ENCODE data around the gene EGLN2. TPM values are rescaled to one million over a fixed set of nuclear protein-coding genes. Genes with fewer than 3 reads are reported as not detected.

The EGLN2 gene
- polyA plus RNA-seq, 1 donor (not counting 4 experiments of a cell fraction or from before 2014, with no cell fraction given): 31.6 TPM

DNA sequence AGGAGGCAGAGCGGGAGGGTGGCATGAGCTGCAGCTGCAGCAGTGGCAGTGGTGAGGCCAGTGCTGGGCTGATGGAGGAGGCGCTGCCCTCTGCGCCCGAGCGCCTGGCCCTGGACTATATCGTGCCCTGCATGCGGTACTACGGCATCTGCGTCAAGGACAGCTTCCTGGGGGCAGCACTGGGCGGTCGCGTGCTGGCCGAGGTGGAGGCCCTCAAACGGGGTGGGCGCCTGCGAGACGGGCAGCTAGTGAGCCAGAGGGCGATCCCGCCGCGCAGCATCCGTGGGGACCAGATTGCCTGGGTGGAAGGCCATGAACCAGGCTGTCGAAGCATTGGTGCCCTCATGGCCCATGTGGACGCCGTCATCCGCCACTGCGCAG lies 2.0 kb downstream of the EGLN2 start:
- no peaks in the 10 kb centered on the region for H3K27me3 ChIP-seq (ENCODE audit: control insufficient read depth, extremely low read depth, insufficient read depth, low read length)
- dilution Hi-C loops (cut with MboI; ENCODE audit: extremely low pct_ligation_motif_present, low sequenced_read_pairs): no loop called here
- H3K4me2 ChIP-seq (ENCODE audit: control insufficient read depth, extremely low read depth, insufficient read depth, low read depth, low read length): peak overlapping the region; percentile 83
- H3K27ac ChIP-seq (ENCODE audit: control insufficient read depth, insufficient read depth, low read length): no peak overlapping the region
- no peak for FAIRE-seq
- H3K36me3 ChIP-seq (ENCODE audit: control insufficient read depth in 2 of 2, extremely low read depth in 1 of 2, insufficient read depth in 2 of 2, low read length in 2 of 2): peaks cover 30 to 44% of the 10 kb centered on the region in 2 experiments
- no peak overlapping the region for H3K4me3 ChIP-seq (ENCODE audit: control insufficient read depth in 2 of 3, extremely low read depth in 1 of 3, insufficient read depth in 2 of 3, low read depth in 1 of 3, low read length in 3 of 3)
- no peak for DNase-seq (ENCODE audit: low read depth, low spot score)
- TF ChIP-seq, protein P1, sequence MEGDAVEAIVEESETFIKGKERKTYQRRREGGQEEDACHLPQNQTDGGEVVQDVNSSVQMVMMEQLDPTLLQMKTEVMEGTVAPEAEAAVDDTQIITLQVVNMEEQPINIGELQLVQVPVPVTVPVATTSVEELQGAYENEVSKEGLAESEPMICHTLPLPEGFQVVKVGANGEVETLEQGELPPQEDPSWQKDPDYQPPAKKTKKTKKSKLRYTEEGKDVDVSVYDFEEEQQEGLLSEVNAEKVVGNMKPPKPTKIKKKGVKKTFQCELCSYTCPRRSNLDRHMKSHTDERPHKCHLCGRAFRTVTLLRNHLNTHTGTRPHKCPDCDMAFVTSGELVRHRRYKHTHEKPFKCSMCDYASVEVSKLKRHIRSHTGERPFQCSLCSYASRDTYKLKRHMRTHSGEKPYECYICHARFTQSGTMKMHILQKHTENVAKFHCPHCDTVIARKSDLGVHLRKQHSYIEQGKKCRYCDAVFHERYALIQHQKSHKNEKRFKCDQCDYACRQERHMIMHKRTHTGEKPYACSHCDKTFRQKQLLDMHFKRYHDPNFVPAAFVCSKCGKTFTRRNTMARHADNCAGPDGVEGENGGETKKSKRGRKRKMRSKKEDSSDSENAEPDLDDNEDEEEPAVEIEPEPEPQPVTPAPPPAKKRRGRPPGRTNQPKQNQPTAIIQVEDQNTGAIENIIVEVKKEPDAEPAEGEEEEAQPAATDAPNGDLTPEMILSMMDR (optimal IDR thresholded peaks at IDR 0.05 in 1 of 3, IDR thresholded peaks at IDR 0.05 in 1 of 3, conservative IDR thresholded peaks at IDR 0.05 in 1 of 3; ENCODE audit: extremely low read depth in 1 of 3, insufficient read depth in 2 of 3, low read length in 3 of 3): no peak
- no peak overlapping the region for H2AFZ ChIP-seq (ENCODE audit: control insufficient read depth, low read length)
- H4K20me1 ChIP-seq (ENCODE audit: control insufficient read depth, extremely low read depth, insufficient read depth, low read length): peaks cover 38% of the 10 kb centered on the region
- H3K4me1 ChIP-seq (ENCODE audit: control insufficient read depth, extremely low read depth, insufficient read depth, low read length): peaks cover 55% of the 10 kb centered on the region
- no peaks in the 10 kb centered on the region for H3K9me3 ChIP-seq (ENCODE audit: control insufficient read depth, low read depth, low read length)
- H3K79me2 ChIP-seq (ENCODE audit: control insufficient read depth, insufficient read depth, low read length): peaks cover 66% of the 10 kb centered on the region
- H3K9ac ChIP-seq (ENCODE audit: control insufficient read depth, extremely low read depth, insufficient read depth, low read length): no peak overlapping the region
- H3K9me1 ChIP-seq (ENCODE audit: control insufficient read depth, extremely low read depth, insufficient read depth, low read length): peaks cover 10% of the 10 kb centered on the region

DNA sequence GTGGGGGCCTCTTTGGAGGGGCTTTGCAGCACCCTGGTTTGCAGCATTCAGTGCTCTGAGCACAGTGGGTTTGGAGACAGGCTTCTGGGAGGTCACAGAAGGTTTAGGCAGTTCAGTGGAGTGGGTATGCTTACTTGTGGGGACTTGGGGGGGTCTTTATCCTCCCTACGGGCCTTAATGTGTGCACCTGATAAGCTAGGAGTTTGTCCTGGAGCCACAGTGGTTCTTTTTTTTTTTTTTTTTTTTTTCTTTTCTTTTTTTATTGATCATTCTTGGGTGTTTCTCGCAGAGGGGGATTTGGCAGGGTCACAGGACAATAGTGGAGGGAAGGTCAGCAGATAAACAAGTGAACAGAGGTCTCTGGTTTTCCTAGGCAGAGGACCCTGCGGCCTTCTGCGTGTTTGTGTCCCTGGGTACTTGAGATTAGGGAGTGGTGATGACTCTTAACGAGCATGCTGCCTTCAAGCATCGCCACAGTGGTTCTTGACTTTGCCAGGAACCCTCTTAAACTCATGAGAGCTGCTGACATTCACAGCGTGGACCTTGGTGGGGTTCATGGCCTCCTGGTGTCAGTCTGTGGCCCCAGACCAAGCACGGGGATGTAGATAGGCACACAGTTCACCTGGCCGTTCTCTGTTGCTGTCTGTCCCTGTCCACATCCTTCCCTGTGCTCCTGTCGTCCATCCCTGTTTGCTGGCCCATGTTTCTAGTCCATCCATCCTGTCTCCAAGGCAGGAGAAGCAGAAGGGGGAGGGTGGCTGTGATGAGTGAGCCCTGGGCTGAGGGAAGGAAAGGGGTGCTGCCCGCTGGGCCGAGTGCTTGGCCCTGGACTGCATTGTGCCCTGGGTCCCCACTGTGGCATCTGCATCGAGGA lies 2.7 kb downstream of the EGLN2 start:
- H3K4me1 ChIP-seq (ENCODE audit: control insufficient read depth, extremely low read depth, insufficient read depth, low read length): peaks cover 62% of the 10 kb centered on the region
- H3K9me1 ChIP-seq (ENCODE audit: control insufficient read depth, extremely low read depth, insufficient read depth, low read length): peaks cover 10% of the 10 kb centered on the region
- DNase-seq (ENCODE audit: low read depth, low spot score) (no peak), FAIRE-seq (no peak)
- no peak overlapping the region for H2AFZ ChIP-seq (ENCODE audit: control insufficient read depth, low read length)
- peaks cover 30 to 44% of the 10 kb centered on the region in 2 experiments for H3K36me3 ChIP-seq (ENCODE audit: control insufficient read depth in 2 of 2, extremely low read depth in 1 of 2, insufficient read depth in 2 of 2, low read length in 2 of 2)
- peak overlapping the region in 2 of 3 experiments; percentile 9 to 19 for H3K4me3 ChIP-seq (ENCODE audit: control insufficient read depth in 2 of 3, extremely low read depth in 1 of 3, insufficient read depth in 2 of 3, low read depth in 1 of 3, low read length in 3 of 3)
- no peak for TF ChIP-seq EZH2 (IDR thresholded peaks at IDR 0.05; ENCODE audit: low read length)
- TF ChIP-seq, protein P1 (optimal IDR thresholded peaks at IDR 0.05 in 1 of 3, IDR thresholded peaks at IDR 0.05 in 1 of 3, conservative IDR thresholded peaks at IDR 0.05 in 1 of 3; ENCODE audit: extremely low read depth in 1 of 3, insufficient read depth in 2 of 3, low read length in 3 of 3): no peak
- H3K79me2 ChIP-seq (ENCODE audit: control insufficient read depth, insufficient read depth, low read length): peaks cover 71% of the 10 kb centered on the region
- H3K27me3 ChIP-seq (ENCODE audit: control insufficient read depth, extremely low read depth, insufficient read depth, low read length): no peaks in the 10 kb centered on the region
- H3K4me2 ChIP-seq (ENCODE audit: control insufficient read depth, extremely low read depth, insufficient read depth, low read depth, low read length): peak overlapping the region; percentile 69
- peaks cover 38% of the 10 kb centered on the region for H4K20me1 ChIP-seq (ENCODE audit: control insufficient read depth, extremely low read depth, insufficient read depth, low read length)
- H3K9me3 ChIP-seq (ENCODE audit: control insufficient read depth, low read depth, low read length): no peaks in the 10 kb centered on the region
- no peak overlapping the region for H3K27ac ChIP-seq (ENCODE audit: control insufficient read depth, insufficient read depth, low read length)
- dilution Hi-C loops (cut with MboI; ENCODE audit: extremely low pct_ligation_motif_present, low sequenced_read_pairs): no loop called here
- H3K9ac ChIP-seq (ENCODE audit: control insufficient read depth, extremely low read depth, insufficient read depth, low read length): peak overlapping the region; percentile 28

All from keratinocyte (primary cell).